Measurements from ENCODE around the gene UPK3BL1.
"Not testable (repeated sequence)": the region's sequence is repeated elsewhere in the genome, so short reads cannot be mapped to it uniquely, and the experiment has no call there.

The UPK3BL1 gene

DNA sequence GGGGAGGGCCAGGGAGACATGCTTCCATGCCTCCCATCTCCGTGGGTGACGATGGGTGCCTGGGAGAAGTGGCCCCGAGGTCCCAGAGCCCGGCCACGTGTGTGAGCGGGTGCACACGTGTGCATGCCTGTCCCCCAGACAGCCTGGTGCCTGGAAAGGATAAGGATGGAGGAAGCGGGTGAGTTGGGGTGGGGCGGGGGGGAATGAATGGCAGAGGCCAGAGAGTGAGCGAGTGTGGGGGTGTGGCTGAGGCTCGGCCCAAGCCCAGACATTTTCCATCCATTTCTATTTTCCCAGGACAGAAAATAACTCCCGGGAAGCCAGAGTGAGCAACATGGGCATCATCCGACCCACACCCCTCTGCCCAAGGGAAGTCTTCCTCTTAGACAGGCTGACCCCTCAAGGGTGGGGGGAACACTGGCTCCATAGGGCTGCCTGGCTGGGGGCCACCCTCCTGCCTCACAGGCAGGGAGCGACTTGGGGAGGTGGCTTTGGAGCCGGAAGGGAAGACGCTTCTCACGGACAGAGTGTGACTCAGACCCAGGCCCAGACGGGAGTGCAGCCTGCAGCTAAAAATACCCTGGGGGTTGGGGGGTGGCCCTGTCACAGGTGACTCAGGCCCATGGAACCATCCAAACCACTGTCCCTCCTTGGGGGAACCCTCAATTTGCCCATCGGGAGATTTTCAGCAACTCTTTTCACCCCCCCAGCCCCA, 38.0 kb downstream of the UPK3BL1 start:
- in situ Hi-C loops (cut with HindIII; ENCODE audit: low sequenced_read_pairs); DNase-seq (ENCODE audit: low read depth, low spot score); H3K4me3 ChIP-seq (ENCODE audit: low read depth, low read length): not testable (repeated sequence)

DNA sequence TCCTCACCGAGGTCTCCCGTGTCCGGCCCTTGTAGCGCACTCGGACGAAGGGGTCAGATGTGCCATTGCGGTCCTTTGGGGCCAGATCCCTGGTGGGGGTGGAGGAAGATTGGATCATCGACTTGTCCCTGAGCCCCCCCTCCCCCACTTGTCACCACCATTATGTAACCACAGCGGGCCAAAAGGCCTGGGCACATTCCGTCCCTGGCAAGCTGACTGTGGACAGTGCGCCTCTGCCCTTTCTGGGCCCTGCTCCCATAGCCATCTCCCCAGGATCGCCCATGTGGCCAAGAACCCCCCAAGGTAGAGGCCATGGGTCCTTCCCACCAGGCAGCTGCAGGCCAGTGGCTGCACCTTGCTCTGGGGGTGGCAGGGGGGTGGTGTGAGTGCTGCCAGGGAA, 40.3 kb downstream of the UPK3BL1 start:
- DNase-seq (ENCODE audit: low read depth, low spot score); in situ Hi-C loops (cut with HindIII; ENCODE audit: low sequenced_read_pairs); H3K4me3 ChIP-seq (ENCODE audit: low read depth, low read length): not testable (repeated sequence)

DNA sequence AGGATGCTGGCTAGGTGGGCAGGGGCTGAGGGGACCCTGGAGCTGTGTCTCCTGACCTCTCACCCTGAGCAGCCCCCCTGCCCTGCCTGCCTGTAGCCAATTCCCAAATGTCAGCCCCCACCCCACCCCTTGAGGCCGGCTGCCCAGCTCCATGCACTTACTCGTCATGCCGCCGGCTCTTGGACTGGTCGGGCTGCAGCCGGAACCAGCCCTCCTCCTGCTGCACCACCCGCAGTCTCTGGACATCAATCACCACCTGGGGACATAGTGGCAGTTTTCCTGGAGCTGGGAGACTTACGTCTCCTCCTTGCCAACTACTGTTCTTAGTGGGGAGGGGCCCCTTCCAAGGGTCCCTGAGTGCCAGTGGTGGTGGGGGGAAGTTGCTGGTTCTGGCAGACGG, 42.9 kb downstream of the UPK3BL1 start:
- DNase-seq (ENCODE audit: low read depth, low spot score); H3K4me3 ChIP-seq (ENCODE audit: low read depth, low read length); in situ Hi-C loops (cut with HindIII; ENCODE audit: low sequenced_read_pairs): not testable (repeated sequence)

DNA sequence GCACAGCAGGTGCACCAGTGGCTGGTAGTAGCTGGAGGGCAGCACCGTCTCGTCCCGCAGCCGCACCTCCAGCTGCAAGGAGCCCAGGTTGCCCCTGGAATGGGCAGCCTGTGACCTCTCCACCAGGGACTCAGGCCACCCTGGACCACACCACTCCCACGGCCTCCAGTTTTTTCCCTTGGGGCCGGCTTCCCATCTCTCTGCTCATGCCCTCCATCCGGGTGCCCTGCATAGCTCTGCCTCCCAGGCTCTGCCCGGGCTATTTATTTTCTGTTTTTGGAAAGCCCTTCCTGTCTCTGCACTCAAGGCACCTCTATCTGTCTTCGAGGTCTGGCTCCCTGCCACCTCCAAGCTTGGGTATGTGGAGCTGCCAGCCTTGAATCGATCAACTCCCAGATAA, 46.6 kb downstream of the UPK3BL1 start:
- H3K4me3 ChIP-seq (ENCODE audit: low read depth, low read length); in situ Hi-C loops (cut with HindIII; ENCODE audit: low sequenced_read_pairs); DNase-seq (ENCODE audit: low read depth, low spot score): not testable (repeated sequence)

DNA sequence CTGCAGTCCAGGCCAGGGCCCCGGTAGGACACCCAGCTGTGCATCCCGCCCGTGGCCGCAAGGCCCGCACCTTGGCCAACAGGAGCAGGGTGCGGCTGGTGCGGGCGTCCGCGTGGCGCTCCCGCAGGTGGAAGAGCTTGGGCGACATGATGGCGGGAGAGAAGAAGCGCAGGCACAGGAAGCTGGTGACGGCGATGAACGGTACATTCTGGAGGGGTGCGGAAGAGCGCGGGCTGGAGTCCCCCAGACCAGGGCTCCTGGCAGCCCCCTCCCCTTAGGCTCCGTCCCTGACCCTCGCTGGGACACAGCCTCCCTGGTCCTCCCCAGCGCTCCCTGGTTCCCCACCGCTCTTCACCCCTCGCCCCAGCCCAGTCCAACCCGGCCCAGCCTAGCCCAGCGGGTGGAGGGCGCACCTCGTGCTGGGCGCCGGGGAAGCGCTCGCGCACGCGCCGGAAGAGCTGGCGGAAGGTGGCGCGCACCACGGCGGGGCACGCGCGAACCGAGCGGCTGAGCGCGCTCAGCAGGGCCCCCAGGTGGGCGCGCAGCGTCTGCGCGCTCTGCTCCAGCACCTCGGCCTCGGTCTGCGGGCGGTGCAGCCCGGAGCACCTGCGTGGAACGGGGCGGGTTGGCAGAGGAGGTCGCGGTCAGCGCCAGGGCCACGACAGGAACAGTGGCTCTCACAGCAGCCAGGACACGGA, 48.8 kb downstream of the UPK3BL1 start:
- in situ Hi-C loops (cut with HindIII; ENCODE audit: low sequenced_read_pairs); DNase-seq (ENCODE audit: low read depth, low spot score); H3K4me3 ChIP-seq (ENCODE audit: low read depth, low read length): not testable (repeated sequence)

DNA sequence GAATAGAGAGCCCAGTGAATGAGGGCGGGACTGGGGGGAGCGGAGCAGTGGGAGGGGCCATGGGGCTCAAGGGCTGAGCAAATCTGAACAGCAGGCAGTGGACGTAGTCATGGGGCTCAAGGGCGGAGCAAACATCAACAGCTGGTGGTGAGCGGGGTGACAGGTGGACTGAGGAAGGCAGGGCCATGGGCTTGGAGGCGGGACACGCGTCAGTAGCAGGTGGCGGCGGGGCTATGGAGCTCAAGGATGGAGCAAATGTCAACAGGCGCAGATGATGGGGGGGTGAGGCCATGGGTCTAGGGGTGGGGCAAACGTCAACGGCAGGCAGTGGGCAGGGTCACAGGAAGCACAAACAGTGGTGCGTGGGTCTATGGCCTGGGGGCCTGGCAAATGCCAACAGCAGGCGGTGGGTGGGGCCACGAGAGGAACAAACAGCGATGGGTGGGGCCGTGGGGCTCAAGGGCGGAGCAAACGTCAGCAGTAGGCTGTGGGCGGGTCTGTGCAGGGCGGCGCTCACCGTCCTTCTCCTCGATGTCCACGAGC, 50.0 kb downstream of the UPK3BL1 start:
- in situ Hi-C loops (cut with HindIII; ENCODE audit: low sequenced_read_pairs); DNase-seq (ENCODE audit: low read depth, low spot score); H3K4me3 ChIP-seq (ENCODE audit: low read depth, low read length): not testable (repeated sequence)

DNA sequence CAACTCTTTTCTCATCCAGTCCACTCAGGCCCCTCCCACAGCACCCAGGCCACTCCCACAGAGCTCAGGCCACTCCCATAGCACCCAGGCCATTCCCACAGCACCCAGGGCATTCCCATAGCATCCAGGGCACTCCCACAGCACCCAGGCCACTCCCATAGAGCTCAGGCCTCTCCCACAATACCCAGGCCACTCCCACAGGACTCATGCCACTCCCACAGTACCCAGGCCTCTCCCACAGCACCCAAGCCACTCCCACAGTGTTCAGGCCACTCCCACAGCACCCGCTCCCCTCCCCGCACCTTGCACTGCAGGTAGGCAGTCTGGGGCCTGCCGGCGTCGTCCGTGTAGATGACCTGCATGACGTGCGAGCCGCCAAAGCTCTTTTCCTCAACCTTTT, 52.7 kb downstream of the UPK3BL1 start:
- in situ Hi-C loops (cut with HindIII; ENCODE audit: low sequenced_read_pairs); DNase-seq (ENCODE audit: low read depth, low spot score); H3K4me3 ChIP-seq (ENCODE audit: low read depth, low read length): not testable (repeated sequence)
